GDM1 (cell line): ENCODE measurements around the gene ZNF367.
"Not testable (repeated sequence)": the region's sequence is repeated elsewhere in the genome, so short reads cannot be mapped to it uniquely, and the experiment has no call there.

ENCODE experiments used
- DNase-seq: peaks from one replicate; lab custom pipeline; 2025; lab: John Stamatoyannopoulos, UW

The ZNF367 gene

GRCh38 chr9:96363175-96363967, 54.8 kb downstream of the ZNF367 start:
- DNase-seq, result no peak

GRCh38 chr9:96362119-96362518, 56.1 kb downstream of the ZNF367 start:
- not testable (repeated sequence) for DNase-seq

GRCh38 chr9:96361668-96362067, 56.5 kb downstream of the ZNF367 start:
- DNase-seq, result no peak

- DNase-seq, result no peak
These were observed 57.2 kb downstream of the ZNF367 start for GRCh38 chr9:96360976-96361375.

GRCh38 chr9:96360523-96360922, 57.6 kb downstream of the ZNF367 start:
- not testable (repeated sequence) for DNase-seq

- DNase-seq, result no peak
These were observed 67.3 kb downstream of the ZNF367 start for GRCh38 chr9:96350866-96351265.

GRCh38 chr9:96348261-96348660, 69.9 kb downstream of the ZNF367 start:
- no peak for DNase-seq

- DNase-seq, result no peak
These were observed 72.6 kb downstream of the ZNF367 start for GRCh38 chr9:96345551-96345950.

- DNase-seq, result no peak
These were observed 73.6 kb downstream of the ZNF367 start for GRCh38 chr9:96344458-96345180.

- DNase-seq, result no peak
These were observed 74.4 kb downstream of the ZNF367 start for GRCh38 chr9:96343515-96344360.

GRCh38 chr9:96342571-96343245, 75.5 kb downstream of the ZNF367 start:
- DNase-seq, result no peak

GRCh38 chr9:96340707-96341106, 77.5 kb downstream of the ZNF367 start:
- no peak for DNase-seq

GRCh38 chr9:96338299-96338698, 79.9 kb downstream of the ZNF367 start:
- DNase-seq, result no peak
